IMR-90 (cell line): ENCODE results near the gene GJA10. TPM values are rescaled to one million over a fixed set of nuclear protein-coding genes. Genes with fewer than 3 reads are reported as not detected.
"Not testable (repeated sequence)": the region's sequence is repeated elsewhere in the genome, so short reads cannot be mapped to it uniquely, and the experiment has no call there.

Experiments used
- ATAC-seq: fragments of 200-7000 bp; cut with Tn5 transposase; 2 replicates; pipeline ENCODE4 v1.9.1; 2020; ENCODE audit warnings: low read depth, mild to moderate bottlenecking, moderate library complexity
- BruUV-seq: library from RNA; stranded (reverse); fragments of 400-500 nt; replicated peaks from 2 replicates; lab custom pipeline; 2021; lab: Mats Ljungman, UMichigan
- CTCF ChIA-PET: fragments of 300-600 bp; formaldehyde crosslinking; extraction: SDS; loops from one replicate; lab custom pipeline; 2021; ENCODE audit warnings: antibody characterized with exemption; lab: Yijun Ruan, JAX
- POLR2A ChIA-PET: fragments of 300-600 bp; sonication (Branson Sonifier 250); formaldehyde crosslinking; loops from one replicate; lab custom pipeline; 2022; ENCODE audit warnings: antibody characterized with exemption; ENCODE audit not compliant: unreplicated experiment; lab: Charles Lee
- DNase-seq: peaks from one replicate; pipeline ENCODE4 v3.0.0; 2013
- H2AFZ ChIP-seq: replicated peaks from 2 replicates; pipeline ENCODE3; 2013; ENCODE audit warnings: low read length, mild to moderate bottlenecking; ENCODE audit not compliant: poor library complexity
- H2AK5ac ChIP-seq: 2 replicates; pipeline ENCODE4 v1.6.1; 2013; ENCODE audit warnings: low read depth, low read length, inconsistent platforms
- H2AK9ac ChIP-seq: replicated peaks from 2 replicates; pipeline ENCODE3; 2013; ENCODE audit warnings: mild to moderate bottlenecking, low read depth, low read length, moderate library complexity; ENCODE audit not compliant: poor library complexity
- H2BK120ac ChIP-seq: 2 replicates; pipeline ENCODE4 v1.6.1; 2013; ENCODE audit warnings: low read depth, low read length, inconsistent platforms
- H2BK15ac ChIP-seq: 3 replicates; pipeline ENCODE4 v1.6.1; 2013; ENCODE audit warnings: low read depth, low read length, inconsistent platforms
- H2BK20ac ChIP-seq: 2 replicates; pipeline ENCODE4 v1.6.1; 2013; ENCODE audit warnings: low read depth, mild to moderate bottlenecking, inconsistent platforms, low read length, moderate library complexity
- H2BK5ac ChIP-seq: 2 replicates; pipeline ENCODE4 v1.6.1; 2013; ENCODE audit warnings: mild to moderate bottlenecking, low read depth, low read length, inconsistent platforms; ENCODE audit not compliant: poor library complexity, severe bottlenecking
- H3K14ac ChIP-seq: replicated peaks from 2 replicates; pipeline ENCODE4 v1.6.1; 2013; ENCODE audit warnings: low read depth, low read length, inconsistent platforms
- H3K18ac ChIP-seq: 2 replicates; pipeline ENCODE4 v1.6.1; 2013; ENCODE audit warnings: low read depth, low read length, control low read depth
- H3K23ac ChIP-seq: 2 replicates; pipeline ENCODE4 v1.6.1; 2013; ENCODE audit warnings: low read depth, low read length, inconsistent platforms
- H3K27ac ChIP-seq: 2 replicates; pipeline ENCODE4 v1.5.1; 2013; ENCODE audit warnings: mild to moderate bottlenecking, control low read depth, low read length; ENCODE audit not compliant: insufficient read depth
- H3K27me3 ChIP-seq: 2 replicates; pipeline ENCODE4 v1.6.1; 2013; ENCODE audit warnings: low read length; ENCODE audit not compliant: control insufficient read depth, insufficient read depth
- H3K36me3 ChIP-seq: 2 replicates; pipeline ENCODE4 v1.6.1; 2013; ENCODE audit warnings: low read length, mixed read lengths; ENCODE audit not compliant: control insufficient read depth, insufficient read depth
- H3K4ac ChIP-seq: 2 replicates; pipeline ENCODE4 v1.6.1; 2013; ENCODE audit warnings: low read depth, low read length, inconsistent platforms
- H3K4me1 ChIP-seq: 2 replicates; pipeline ENCODE4 v1.6.1; 2013; ENCODE audit warnings: low read length, mixed read lengths; ENCODE audit not compliant: control insufficient read depth, insufficient read depth
- H3K4me2 ChIP-seq: 2 replicates; pipeline ENCODE4 v1.6.1; 2013; ENCODE audit warnings: low read depth, mild to moderate bottlenecking, control low read depth, low read length, moderate library complexity
- H3K4me3 ChIP-seq: 2 replicates; pipeline ENCODE4 v1.5.1; 2013; ENCODE audit warnings: low read depth, mild to moderate bottlenecking, control low read depth, low read length, moderate library complexity; ENCODE audit not compliant: insufficient read depth
- H3K56ac ChIP-seq: 2 replicates; pipeline ENCODE4 v1.6.1; 2013; ENCODE audit warnings: low read length, inconsistent platforms; ENCODE audit not compliant: insufficient read depth; ENCODE audit errors: extremely low read depth
- H3K79me1 ChIP-seq, 2 experiments: 2 replicates each; pipeline ENCODE4 v1.6.1; 2013; ENCODE audit warnings: low read length in 2 of 2, inconsistent platforms in 1 of 2, low read depth in 1 of 2
- H3K9ac ChIP-seq: 2 replicates; pipeline ENCODE4 v1.6.1; 2013; ENCODE audit warnings: low read depth, low read length, control low read depth
- H3K9me1 ChIP-seq: 2 replicates; pipeline ENCODE4 v1.6.1; 2013; ENCODE audit warnings: low read length, inconsistent platforms; ENCODE audit not compliant: insufficient read depth
- H3K9me3 ChIP-seq: 2 replicates; pipeline ENCODE4 v1.6.1; 2013; ENCODE audit warnings: low read length; ENCODE audit not compliant: control insufficient read depth, insufficient read depth
- H4K20me1 ChIP-seq: 2 replicates; pipeline ENCODE4 v1.6.1; 2013; ENCODE audit warnings: low read length, inconsistent platforms; ENCODE audit not compliant: insufficient read depth
- H4K5ac ChIP-seq: 2 replicates; pipeline ENCODE4 v1.6.1; 2013; ENCODE audit warnings: mild to moderate bottlenecking, low read depth, low read length, control low read depth
- H4K8ac ChIP-seq, 2 experiments: 2 replicates each; pipeline ENCODE4 v1.6.1; 2013; ENCODE audit warnings: low read depth in 2 of 2, low read length in 2 of 2, control low read depth in 1 of 2, inconsistent platforms in 1 of 2
- H4K91ac ChIP-seq: 2 replicates; pipeline ENCODE4 v1.6.1; 2013; ENCODE audit warnings: low read depth, low read length, inconsistent platforms; ENCODE audit not compliant: insufficient read depth
- CEBPB ChIP-seq: IDR thresholded peaks from 2 replicates; pipeline ENCODE4 v1.6.1; 2012; ENCODE audit warnings: low read depth, low read length, improper control_type of control experiment
- MAZ ChIP-seq: IDR thresholded peaks from 2 replicates; pipeline ENCODE4 v1.6.1; 2012; ENCODE audit warnings: low read depth, mild to moderate bottlenecking, low read length, improper control_type of control experiment, moderate library complexity, borderline replicate concordance
- RAD21 ChIP-seq: IDR thresholded peaks from 2 replicates; pipeline ENCODE4 v1.6.1; 2012; ENCODE audit warnings: low read length, improper control_type of control experiment
- SMC3 ChIP-seq: fragments of 150-350 bp; IDR thresholded peaks from 2 replicates; pipeline ENCODE4 v1.6.1; 2016; ENCODE audit warnings: low read depth, mild to moderate bottlenecking, antibody characterized with exemption, low read length, moderate library complexity
- WGBS, 2 experiments: methylation state at CpG; one replicate each; pipeline versions ENCODE4 v1.1.5 to v1.1.7; 2013; ENCODE audit warnings: missing lambda C conversion rate in 2 of 2; ENCODE audit not compliant: insufficient read length in 1 of 2; ENCODE audit errors: extremely low coverage in 2 of 2; 5-methylcytosine and 5-hydroxymethylcytosine counted together
- dilution Hi-C: fragments of 300-500 bp; cut with HindIII; formaldehyde crosslinking; loops from one replicate; pipeline ENCODE4 v1.14.3; 2018; ENCODE audit warnings: low sequenced_read_pairs; ENCODE audit not compliant: unreplicated experiment
- in situ Hi-C: fragments of 300-500 bp; cut with MboI; formaldehyde crosslinking; loops from 3 replicates; pipeline ENCODE4 v1.14.3; 2019; ENCODE audit warnings: low sequenced_read_pairs, inconsistent platforms, mixed read lengths
- intact Hi-C: fragments of 100-400 bp; cut with micrococcal nuclease; formaldehyde crosslinking; loops from 2 replicates; pipeline ENCODE4 v1.10.0; 2022
- polyA plus RNA-seq, 3 experiments: library from polyadenylated mRNA; depleted of rRNA; stranded (reverse); fragments of >200 nt; gene quantifications; 2 replicates each; pipeline ENCODE4 v1.2.3, GENCODE V29; 2012; ENCODE audit warnings: low replicate concordance in 1 of 3
- total RNA-seq: library from RNA; depleted of rRNA; stranded (reverse); fragments of >200 nt; gene quantifications from 2 replicates; pipeline ENCODE4 v1.2.3, GENCODE V29; 2012

GJA10 gene
- total and polyA plus RNA-seq, 2 of the 4 experiments (the other 2 are of a cell fraction): not detected

DNA sequence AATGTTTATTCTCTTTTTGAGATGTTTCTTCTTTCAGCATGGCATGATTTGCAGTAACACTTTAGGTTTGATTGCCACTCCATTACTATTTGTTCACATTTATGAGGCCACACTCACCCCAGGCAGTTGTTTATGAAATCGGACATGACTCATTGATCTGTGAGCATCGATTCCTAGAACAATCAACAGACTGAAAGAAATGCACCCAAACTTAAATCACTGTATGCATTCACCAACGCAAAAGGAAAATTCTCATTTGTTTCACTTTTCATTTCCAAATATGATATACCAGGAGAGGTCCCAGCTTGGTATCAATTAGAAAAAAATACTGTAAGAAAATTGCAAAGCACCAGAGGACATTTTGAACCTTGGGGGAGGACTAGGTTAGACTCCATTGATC, 5.4 kb upstream of the GJA10 start:
- dilution Hi-C loops (no loop called here), intact Hi-C loops (no loop called here), in situ Hi-C loops (no loop called here)
- ATAC-seq: no peak
- H2BK5ac ChIP-seq: no peak overlapping the region
- H4K5ac ChIP-seq: no peak overlapping the region
- H3K9me1 ChIP-seq: no peaks in the 10 kb centered on the region
- H2BK20ac ChIP-seq: no peak overlapping the region
- no peaks in the 10 kb centered on the region for H3K9me3 ChIP-seq
- no peak overlapping the region; the same call in 1 of the 2 replicates for H3K23ac ChIP-seq
- TF ChIP-seq CEBPB (no peak), SMC3 (no peak), RAD21 (no peak), MAZ (no peak)
- no peak overlapping the region for H3K4ac ChIP-seq
- no peak overlapping the region for H3K27ac ChIP-seq
- H3K4me1 ChIP-seq: peaks cover 2% of the 10 kb centered on the region; the same call in 1 of the 2 replicates
- H4K8ac ChIP-seq: no peak overlapping the region
- 72% methylated on average over 2 of the region's 3 CpGs; no CpG with 5 or more reads in 1 of the 2 experiments for WGBS, 2 experiments
- H4K20me1 ChIP-seq: no peaks in the 10 kb centered on the region
- no peak overlapping the region for H3K4me3 ChIP-seq
- ChIA-PET CTCF (interaction anchor here (0.6 kb wide), 1 partner anchor 31 kb away, joined by 3 read pairs; no protein-coding TSS in a partner anchor), POLR2A (interaction anchor here (0.6 kb wide), 1 partner anchor 19 kb away, joined by 3 read pairs; no protein-coding TSS in a partner anchor)
- no peak overlapping the region for H2AK5ac ChIP-seq
- no peak overlapping the region for H3K9ac ChIP-seq
- H4K91ac ChIP-seq: no peak overlapping the region
- H3K36me3 ChIP-seq: no peaks in the 10 kb centered on the region
- no peak overlapping the region for H2BK15ac ChIP-seq
- no peak overlapping the region for H2BK120ac ChIP-seq
- no peak overlapping the region for H2AFZ ChIP-seq
- H3K18ac ChIP-seq: no peak overlapping the region
- no peak for DNase-seq
- H3K79me1 ChIP-seq: no peaks in the 10 kb centered on the region
- H3K4me2 ChIP-seq: no peak overlapping the region
- peaks cover 7% of the 10 kb centered on the region for H3K27me3 ChIP-seq
- no peak overlapping the region for H2AK9ac ChIP-seq
- BruUV-seq: no TSS peak
- H3K14ac ChIP-seq: no peak overlapping the region
- no peak overlapping the region for H3K56ac ChIP-seq

- H3K4me2 ChIP-seq, intact Hi-C loops, in situ Hi-C loops, H3K4me1 ChIP-seq, H3K36me3 ChIP-seq, H3K4me3 ChIP-seq, H3K9me3 ChIP-seq, H3K27ac ChIP-seq, H4K91ac ChIP-seq, H3K14ac ChIP-seq, H2BK15ac ChIP-seq, H3K27me3 ChIP-seq, CTCF ChIA-PET, ATAC-seq, H3K23ac ChIP-seq, DNase-seq, BruUV-seq, H3K79me1 ChIP-seq, H2BK120ac ChIP-seq, H2AFZ ChIP-seq, H3K4ac ChIP-seq, H2BK5ac ChIP-seq, H3K56ac ChIP-seq, H2AK5ac ChIP-seq, H2BK20ac ChIP-seq, H3K18ac ChIP-seq, H4K20me1 ChIP-seq, H4K5ac ChIP-seq, H2AK9ac ChIP-seq, H3K9me1 ChIP-seq, H4K8ac ChIP-seq, H3K9ac ChIP-seq, dilution Hi-C loops, POLR2A ChIA-PET: not testable (repeated sequence)
- 0% methylated on average over 1 of the region's 11 CpGs; no CpG with 5 or more reads in 1 of the 2 experiments for WGBS, 2 experiments
These were observed 3.3 kb upstream of the GJA10 start for GRCh38 chr6:89890845-89891528.
